G401.6 (cell line): ENCODE measurements around the gene MPV17L2.
"Not testable (repeated sequence)": the region's sequence is repeated elsewhere in the genome, so short reads cannot be mapped to it uniquely, and the experiment has no call there.

Experiments
- FAIRE-seq: peaks from 2 replicates; lab custom pipeline; 2012; peaks lifted over from hg19 to GRCh38; lab: Jason Lieb, UNC

The MPV17L2 gene

GRCh38 chr19:18192673-18193387 is at the start of gene MPV17L2:
TSS of gene MPV17L2 (plus strand) at chr19:18193218. CDS start at chr19:18193282, 64 bp downstream.
- peak; percentile 100 for FAIRE-seq

DNA sequence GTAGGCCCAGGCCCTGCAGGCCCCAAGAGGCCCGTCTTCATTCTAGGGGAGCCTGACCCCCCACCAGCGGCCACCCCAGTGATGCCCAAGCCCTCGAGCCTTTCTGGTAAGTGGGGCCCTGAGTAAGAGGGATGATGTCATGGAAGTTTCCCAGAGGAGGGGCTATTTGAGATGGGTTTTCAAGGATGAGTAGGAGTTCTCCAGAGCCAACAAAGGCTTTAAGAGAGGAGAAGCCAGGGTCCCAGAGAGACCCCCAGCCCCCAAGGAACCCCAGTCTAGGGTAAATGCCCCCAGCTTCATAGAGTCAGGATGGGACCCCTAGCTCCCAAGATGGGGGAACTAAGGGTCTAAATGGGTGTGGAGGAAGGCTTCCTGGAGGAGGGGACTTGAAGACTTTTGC is 49.1 kb upstream of the MPV17L2 start:
- no peak for FAIRE-seq

GRCh38 chr19:18144361-18144760 is 48.7 kb upstream of the MPV17L2 start:
- no peak for FAIRE-seq

DNA sequence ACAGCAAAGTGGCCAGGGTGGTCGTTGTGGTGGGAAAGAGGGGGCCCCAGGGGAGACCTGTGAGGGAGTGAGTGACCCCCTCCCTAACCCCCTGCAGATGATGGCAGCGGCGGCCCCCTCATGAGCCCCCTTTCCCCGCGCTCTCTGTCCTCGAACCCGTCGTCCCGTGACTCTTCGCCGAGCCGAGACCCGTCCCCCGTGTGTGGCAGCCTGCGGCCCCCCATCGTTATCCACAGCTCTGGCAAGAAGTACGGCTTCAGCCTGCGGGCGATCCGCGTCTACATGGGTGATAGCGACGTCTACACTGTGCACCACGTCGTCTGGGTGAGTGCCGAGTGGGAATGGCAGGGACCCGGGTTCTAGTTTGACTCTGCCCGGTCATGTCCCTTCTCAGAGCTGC is 48.1 kb upstream of the MPV17L2 start:
- no peak for FAIRE-seq

GRCh38 chr19:18145391-18145999 is 47.5 kb upstream of the MPV17L2 start:
- no peak for FAIRE-seq

GRCh38 chr19:18147396-18147795 is 45.6 kb upstream of the MPV17L2 start:
- no peak for FAIRE-seq

DNA sequence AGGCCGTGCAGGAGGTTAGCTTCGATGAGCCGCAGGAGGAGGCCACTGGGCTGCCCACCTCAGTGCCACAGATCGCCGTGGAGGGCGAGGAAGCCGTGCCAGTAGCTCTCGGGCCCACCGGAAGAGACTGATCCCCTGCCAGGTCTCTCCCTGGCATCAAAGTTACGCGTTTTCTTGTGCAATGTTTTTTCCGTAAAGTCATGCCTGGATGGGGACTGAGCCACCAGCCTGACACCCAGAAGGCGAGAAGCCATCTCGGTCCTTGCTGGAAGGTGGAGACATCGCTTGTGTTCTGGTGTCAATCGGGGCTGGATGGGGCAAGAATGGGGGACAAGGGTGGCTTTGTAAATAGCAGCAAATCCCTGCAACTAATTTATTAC is 43.4 kb upstream of the MPV17L2 start:
- no peak for FAIRE-seq

DNA sequence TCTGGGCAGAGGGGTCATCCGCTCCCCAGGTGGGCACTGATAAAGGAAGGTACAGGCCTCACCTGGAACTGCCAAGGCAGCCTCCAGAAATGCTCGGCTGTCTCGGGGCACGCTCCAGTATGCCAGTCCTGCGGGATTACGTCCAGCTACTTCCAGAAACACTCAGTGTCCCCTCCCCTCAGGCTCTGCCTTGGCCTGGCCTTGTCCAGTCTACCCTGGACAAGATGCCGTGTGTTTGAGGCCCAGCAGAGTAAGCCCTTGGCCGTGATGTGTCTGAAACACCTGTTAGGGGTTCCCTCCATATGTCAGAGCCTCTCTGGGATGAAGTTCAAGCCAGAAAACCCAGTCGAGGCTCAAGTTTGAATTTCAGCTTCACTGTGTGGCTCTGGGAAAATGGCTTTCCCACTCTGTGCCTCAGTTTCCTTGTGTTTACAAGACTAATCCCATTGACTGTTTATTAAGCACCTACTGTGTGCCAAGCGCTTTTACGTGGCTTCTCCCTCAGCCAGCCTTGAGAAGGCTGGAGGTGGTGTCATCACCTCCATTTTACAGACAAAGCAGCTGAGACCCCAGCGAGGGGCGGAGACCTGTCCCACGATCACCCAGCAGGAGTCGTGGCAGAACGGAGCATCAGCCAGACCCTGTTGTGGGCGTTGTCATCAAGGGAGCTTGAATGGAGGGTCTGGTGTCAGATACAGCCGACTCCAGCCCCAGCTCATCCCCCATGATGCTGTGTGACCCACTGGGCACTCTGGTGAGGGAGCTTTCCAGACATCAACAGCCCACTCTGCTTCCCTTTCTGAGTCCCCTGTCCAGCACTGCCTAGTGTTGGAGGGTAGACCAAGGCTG is 42.0 kb upstream of the MPV17L2 start:
- no peak for FAIRE-seq

GRCh38 chr19:18152442-18152816 is 40.6 kb upstream of the MPV17L2 start:
- FAIRE-seq: no peak

DNA sequence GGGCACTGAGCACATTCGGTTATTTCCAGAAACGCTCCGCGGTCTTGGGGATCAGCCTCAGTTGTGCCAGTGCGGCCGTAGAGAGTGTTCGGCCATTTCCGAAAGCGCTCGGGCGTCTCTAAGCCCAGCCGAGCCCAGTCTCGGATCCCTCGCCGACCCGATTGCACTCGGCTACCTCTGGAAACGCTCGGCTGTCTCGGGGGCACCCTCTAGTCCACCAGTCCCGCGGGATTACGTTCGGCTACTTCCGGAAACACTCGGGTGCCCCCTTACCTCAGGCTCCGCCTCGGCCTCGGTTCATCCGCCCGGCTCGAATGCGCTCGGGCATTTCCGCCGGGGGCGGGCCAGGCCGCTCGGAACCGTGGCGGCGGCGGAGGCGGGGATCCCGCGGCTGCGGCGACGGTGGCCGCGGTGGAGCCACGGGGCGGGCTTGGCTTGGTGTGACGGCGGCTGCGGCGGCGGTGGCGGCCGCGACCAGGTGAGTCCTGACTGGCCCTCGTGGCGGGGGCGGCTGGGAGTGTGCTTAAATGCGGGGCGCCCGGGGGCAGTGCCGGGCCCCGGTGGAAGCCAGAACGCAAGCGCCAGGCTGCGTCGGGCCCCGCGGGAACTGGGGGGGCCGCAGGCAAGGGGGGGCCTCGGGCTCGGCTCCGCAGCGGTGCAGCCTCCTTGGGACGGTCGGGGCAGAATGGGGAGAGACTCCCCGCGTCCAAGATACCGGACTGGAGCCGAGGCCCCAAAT is 40.0 kb upstream of the MPV17L2 start, which contains the start of gene PIK3R2:
PIK3R2 (plus strand) TSS at position 347 of the 739 bp plus-strand sequence. CDS start 2,717 bp downstream, outside the sequence.
- peak; percentile 98 for FAIRE-seq

GRCh38 chr19:18153556-18154134 is 39.4 kb upstream of the MPV17L2 start:
- FAIRE-seq: no peak

DNA sequence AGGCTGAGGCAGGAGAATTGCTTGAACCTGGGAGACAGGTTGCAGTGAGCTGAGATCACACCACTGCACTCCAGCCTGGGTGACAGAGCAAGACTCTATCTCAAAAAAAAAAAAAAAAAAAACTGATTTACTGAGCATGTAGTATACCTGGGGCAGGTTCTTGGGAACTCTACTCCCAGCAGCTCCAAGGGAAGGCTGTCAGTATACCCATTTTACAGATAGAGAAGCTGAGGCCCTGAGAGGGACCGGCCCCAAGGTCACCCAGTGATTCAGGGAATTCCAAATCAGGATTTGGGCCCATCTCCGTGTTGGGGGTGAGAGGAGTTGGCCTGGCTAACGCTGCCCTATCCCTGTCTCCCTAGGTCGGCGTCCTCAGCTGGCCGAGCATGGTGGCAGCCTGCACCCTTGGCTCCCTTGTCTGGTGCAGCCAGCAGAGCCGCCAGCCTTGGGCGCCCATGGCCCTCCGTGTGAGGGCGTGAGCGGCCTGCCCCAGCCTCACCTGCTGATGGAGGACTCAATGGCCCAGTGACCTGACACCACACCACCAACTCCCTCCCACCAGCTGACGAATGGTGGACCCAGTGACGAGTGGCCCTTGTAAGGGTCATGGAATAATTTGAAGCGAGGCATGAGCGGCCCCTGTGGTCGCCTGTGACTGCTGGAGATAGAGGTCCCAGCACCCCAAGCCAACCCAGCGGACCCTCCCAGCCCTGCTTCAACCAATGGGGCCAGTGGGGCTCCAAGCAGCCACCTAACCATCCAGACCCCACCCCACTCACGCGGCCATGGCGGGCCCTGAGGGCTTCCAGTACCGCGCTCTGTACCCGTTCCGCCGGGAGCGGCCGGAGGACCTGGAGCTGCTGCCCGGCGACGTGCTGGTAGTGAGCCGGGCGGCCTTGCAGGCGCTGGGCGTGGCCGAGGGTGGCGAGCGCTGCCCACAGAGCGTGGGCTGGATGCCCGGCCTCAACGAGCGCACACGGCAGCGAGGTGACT is 37.6 kb upstream of the MPV17L2 start:
- FAIRE-seq: no peak

GRCh38 chr19:18156268-18156667 is 36.8 kb upstream of the MPV17L2 start:
- FAIRE-seq: no peak

DNA sequence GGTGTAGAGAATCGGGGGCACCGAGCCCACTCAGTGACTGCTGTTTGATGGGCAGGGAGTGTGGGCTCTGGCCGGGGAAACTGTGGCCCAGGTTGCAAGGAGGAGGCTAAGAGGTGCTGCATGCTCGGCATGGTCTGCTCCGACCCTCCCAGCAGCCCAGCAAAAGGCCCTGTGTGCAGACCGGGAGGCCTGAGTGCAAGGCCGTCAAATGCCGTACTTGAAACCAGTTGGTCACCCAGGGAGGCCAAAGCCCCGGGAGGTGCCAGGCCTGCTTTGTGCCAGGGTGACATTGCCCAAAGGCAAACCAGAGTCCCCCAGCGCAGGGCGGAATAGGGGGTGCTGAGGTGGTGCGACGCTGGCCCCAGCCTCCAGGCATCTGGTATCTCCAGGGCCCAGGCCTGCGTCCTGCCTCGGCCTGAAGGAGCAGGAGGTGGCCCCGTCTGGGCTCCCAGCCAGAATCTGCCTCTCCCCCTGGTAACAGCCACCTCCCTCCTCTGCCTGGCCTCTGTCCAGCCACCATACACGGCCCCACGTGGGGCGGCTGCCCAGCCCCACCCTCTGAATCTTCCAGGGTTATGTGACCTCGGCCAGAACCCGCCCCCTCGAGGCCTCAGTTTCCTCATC is 36.1 kb upstream of the MPV17L2 start:
- FAIRE-seq: no peak

- no peak for FAIRE-seq
Observed at GRCh38 chr19:18157465-18158063, 35.5 kb upstream of the MPV17L2 start.

GRCh38 chr19:18158467-18158866 is 34.6 kb upstream of the MPV17L2 start:
- FAIRE-seq: no peak

DNA sequence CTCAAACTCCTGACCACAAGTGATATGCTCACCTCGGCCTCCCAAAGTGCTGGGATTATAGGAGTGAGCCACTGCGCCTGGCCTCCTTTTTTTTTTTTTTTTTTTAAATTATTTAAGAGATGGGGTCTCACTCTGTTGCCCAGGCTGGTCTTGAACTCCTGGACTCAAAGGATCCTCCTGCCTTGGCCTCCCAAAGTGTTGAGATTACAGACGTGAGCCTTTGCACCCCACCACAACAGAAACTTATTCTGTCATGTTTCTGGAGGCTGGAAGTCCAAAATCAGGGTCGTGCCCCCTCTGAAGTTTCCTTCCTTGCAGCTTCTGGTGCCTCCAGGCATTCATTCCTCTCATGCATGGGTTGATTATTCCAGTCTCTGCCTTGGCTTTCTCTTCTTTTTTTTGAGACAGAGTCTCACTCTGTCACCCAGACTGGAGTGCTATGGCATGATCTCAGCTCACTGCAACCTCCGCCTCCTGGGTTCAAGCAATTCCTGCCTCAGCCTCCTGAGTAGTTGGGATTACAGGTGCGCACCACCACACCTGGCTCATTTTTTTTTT is 33.9 kb upstream of the MPV17L2 start:
- not testable (repeated sequence) for FAIRE-seq

- FAIRE-seq: no peak
Observed at GRCh38 chr19:18159810-18160209, 33.2 kb upstream of the MPV17L2 start.

DNA sequence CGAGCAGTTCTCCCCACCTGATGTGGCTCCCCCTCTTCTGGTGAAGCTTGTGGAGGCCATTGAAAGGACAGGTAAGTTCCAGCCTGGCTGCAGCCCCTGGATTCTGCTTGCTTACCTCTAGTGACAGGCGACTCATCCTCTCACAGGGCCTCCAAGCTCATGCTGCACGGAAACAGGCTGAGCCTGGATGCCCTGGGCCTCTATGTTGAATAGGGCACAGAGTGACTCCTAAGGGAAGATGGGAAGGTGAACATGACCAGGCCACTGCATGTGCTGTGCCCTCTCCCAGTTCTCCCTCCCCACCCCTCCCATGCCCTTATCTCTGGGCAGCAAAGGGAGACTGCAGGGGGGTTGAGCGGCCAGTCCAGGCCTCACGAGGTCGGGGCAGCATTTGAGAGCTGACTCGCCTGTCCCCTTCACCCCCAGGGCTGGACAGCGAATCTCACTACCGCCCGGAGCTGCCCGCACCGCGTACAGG is 32.5 kb upstream of the MPV17L2 start:
- FAIRE-seq: no peak
